Stomach smooth muscle (tissue), 2 donors: ENCODE measurements around the gene KRT37.

Experiments used
- H3K27ac ChIP-seq: one replicate; pipeline ENCODE4 v1.7.0; 2013; ENCODE audit warnings: mild to moderate bottlenecking, low read length, inconsistent platforms
- H3K27me3 ChIP-seq, 2 donors: one replicate each; pipeline ENCODE4 v1.7.0; 2013; ENCODE audit warnings: low read length in 2 of 2; ENCODE audit not compliant: insufficient read depth in 2 of 2, control insufficient read depth in 1 of 2
- H3K36me3 ChIP-seq, 2 donors: one replicate each; pipeline ENCODE4 v1.7.0; 2013; ENCODE audit warnings: low read length in 2 of 2; ENCODE audit not compliant: control insufficient read depth in 2 of 2, insufficient read depth in 2 of 2
- H3K4me1 ChIP-seq: one replicate; pipeline ENCODE4 v1.7.0; 2013; ENCODE audit warnings: low read length; ENCODE audit not compliant: control insufficient read depth, insufficient read depth
- H3K4me3 ChIP-seq, 2 donors: one replicate each; pipeline ENCODE4 v1.7.0; 2013; ENCODE audit warnings: low read length in 2 of 2
- H3K9ac ChIP-seq, 2 donors: one replicate each; pipeline ENCODE4 v1.7.0; 2013; ENCODE audit warnings: low read length in 2 of 2, mild to moderate bottlenecking in 1 of 2
- H3K9me3 ChIP-seq, 2 donors: one replicate each; pipeline ENCODE4 v1.7.0; 2013; ENCODE audit warnings: low read length in 2 of 2; ENCODE audit not compliant: control insufficient read depth in 2 of 2
- donor health status: healthy.
- donor health status: Pancreatic carcinoma.

The KRT37 gene

DNA sequence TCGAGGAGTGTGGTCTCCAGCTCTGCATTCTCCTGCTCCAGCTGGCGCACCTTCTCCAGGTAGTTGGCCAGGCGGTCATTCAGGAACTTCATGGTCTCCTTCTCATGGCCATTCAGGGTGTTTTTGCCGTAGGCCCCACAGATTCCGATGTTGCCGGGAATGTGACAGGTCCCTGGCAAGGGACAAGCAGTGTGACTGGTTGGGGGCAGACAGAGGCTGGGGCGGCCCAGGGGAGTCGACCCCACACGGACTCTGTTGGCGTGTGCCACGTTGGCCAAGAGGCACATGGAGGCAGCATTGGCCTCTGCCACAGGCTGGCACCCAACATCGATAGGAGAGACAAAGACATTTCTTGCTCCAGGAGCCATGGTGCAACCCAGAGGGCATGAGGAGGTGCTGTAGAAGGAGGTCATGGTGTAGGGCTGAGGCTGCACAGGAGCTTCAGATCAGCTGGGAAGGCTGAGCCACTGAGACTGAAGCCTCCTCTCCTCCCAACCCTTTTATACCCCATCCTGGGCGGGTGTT, at the start of gene KRT37:
TSS of gene KRT37 (minus strand) at position 475 of the 525 bp plus-strand sequence. CDS start at position 413, 62 bp downstream.
- no peaks in the 10 kb centered on the region for H3K9me3 ChIP-seq
- no peaks in the 10 kb centered on the region for H3K36me3 ChIP-seq
- no peak within 1 kb of the TSS for H3K4me3 ChIP-seq
- no peak within 1 kb of the TSS for H3K9ac ChIP-seq
- no peak within 1 kb of the TSS for H3K27ac ChIP-seq
- no peaks in the 10 kb centered on the region for H3K4me1 ChIP-seq
- no peaks in the 10 kb centered on the region for H3K27me3 ChIP-seq

- H3K9me3 ChIP-seq: peaks cover 0 to 5% of the 10 kb centered on the region in 2 donors
- no peak overlapping the region for H3K4me3 ChIP-seq
- no peaks in the 10 kb centered on the region for H3K36me3 ChIP-seq
- H3K4me1 ChIP-seq: peaks cover 3% of the 10 kb centered on the region
- no peak overlapping the region for H3K27ac ChIP-seq
- no peak overlapping the region for H3K9ac ChIP-seq
- H3K27me3 ChIP-seq: no peaks in the 10 kb centered on the region
Observed at GRCh38 chr17:41468346-41468745, 44.0 kb upstream of the KRT37 start.

GRCh38 chr17:41467561-41467960, 43.2 kb upstream of the KRT37 start:
- H3K9ac ChIP-seq: no peak overlapping the region
- H3K36me3 ChIP-seq: no peaks in the 10 kb centered on the region
- no peaks in the 10 kb centered on the region for H3K27me3 ChIP-seq
- no peak overlapping the region for H3K4me3 ChIP-seq
- H3K27ac ChIP-seq: no peak overlapping the region
- H3K9me3 ChIP-seq: peaks cover 0 to 5% of the 10 kb centered on the region in 2 donors
- peaks cover 3% of the 10 kb centered on the region for H3K4me1 ChIP-seq

DNA sequence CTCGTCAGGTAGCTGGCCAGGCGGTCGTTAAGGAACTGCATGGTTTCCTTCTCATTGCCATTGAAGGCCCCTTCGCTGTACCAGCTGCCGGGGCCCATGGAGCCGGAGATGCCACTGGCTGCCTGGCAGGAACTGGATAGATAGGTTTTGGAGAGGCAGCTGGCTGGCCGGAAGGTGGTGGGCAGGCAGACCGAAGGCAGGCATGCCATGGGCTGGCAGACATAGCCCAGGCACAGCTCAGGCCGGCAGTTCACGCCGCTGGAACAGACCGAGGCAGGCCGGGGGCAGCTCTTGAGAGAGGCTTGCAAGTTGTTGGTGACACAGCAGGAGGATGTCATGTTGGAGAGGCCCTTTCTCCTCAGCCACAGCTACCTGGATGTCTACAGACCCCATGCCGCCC, 42.6 kb upstream of the KRT37 start, which contains the start of gene KRT32:
TSS of gene KRT32 (minus strand) at position 399 of the 400 bp plus-strand sequence. CDS start at position 338, 61 bp downstream.
- Histone ChIP-seq H3K4me3 (no peak within 1 kb of the TSS), H3K9me3 (peaks cover 0 to 4% of the 10 kb centered on the region in 2 donors), H3K36me3 (no peaks in the 10 kb centered on the region), H3K9ac (no peak within 1 kb of the TSS), H3K4me1 (peaks cover 3% of the 10 kb centered on the region), H3K27ac (no peak within 1 kb of the TSS), H3K27me3 (no peaks in the 10 kb centered on the region)

GRCh38 chr17:41464682-41465081, 40.3 kb upstream of the KRT37 start:
- Histone ChIP-seq H3K4me3 (no peak overlapping the region), H3K9me3 (no peaks in the 10 kb centered on the region), H3K9ac (no peak overlapping the region), H3K4me1 (peaks cover 3% of the 10 kb centered on the region), H3K27me3 (no peaks in the 10 kb centered on the region), H3K27ac (no peak overlapping the region), H3K36me3 (no peaks in the 10 kb centered on the region)

DNA sequence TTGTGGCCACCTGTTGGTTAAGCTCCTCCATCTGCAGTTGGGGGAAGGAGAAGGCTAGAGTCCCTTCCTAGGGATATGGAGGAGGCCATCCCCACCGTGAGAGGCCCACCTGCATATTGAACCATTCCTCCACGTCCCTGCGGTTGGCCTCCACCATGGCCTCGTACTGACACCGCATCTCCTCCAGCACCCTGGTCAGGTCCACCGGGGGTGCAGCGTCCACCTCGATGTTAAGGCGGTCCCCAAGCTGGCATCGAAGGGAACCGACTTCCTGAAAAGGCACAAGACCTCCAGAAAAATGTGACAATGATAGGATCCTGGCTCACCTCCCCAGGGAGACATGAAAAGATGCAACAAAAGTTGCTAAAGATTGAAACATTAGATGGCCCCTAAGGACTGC, 39.8 kb upstream of the KRT37 start:
- Histone ChIP-seq H3K9ac (no peak overlapping the region), H3K27me3 (no peaks in the 10 kb centered on the region), H3K27ac (no peak overlapping the region), H3K36me3 (no peaks in the 10 kb centered on the region), H3K9me3 (no peaks in the 10 kb centered on the region), H3K4me3 (no peak overlapping the region), H3K4me1 (peaks cover 3% of the 10 kb centered on the region)

GRCh38 chr17:41463746-41464145, 39.4 kb upstream of the KRT37 start:
- H3K9ac ChIP-seq: no peak overlapping the region
- H3K9me3 ChIP-seq: no peaks in the 10 kb centered on the region
- no peaks in the 10 kb centered on the region for H3K36me3 ChIP-seq
- H3K4me3 ChIP-seq: no peak overlapping the region
- H3K27me3 ChIP-seq: no peaks in the 10 kb centered on the region
- H3K4me1 ChIP-seq: peaks cover 3% of the 10 kb centered on the region
- no peak overlapping the region for H3K27ac ChIP-seq

DNA sequence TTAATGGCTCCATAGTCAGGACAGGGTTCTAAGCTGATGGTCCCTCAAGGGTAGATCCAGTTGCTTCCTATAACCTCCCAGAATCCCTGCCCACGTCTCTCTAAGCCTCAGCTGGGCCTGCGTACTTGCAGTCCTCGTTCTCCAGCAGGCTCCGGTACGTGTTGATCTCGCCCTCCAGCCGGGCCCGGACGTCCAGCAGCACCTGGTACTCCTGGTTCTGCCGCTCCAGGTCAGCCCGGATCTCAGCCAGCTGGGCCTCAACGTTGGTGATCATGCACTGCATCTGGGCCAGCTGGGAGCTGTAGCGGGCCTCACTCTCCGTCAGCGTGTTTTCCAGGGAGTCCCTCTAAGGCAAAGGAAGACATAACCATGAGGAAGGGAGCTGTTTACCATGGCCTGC, 38.3 kb upstream of the KRT37 start:
- H3K9ac ChIP-seq: no peak overlapping the region
- no peaks in the 10 kb centered on the region for H3K36me3 ChIP-seq
- H3K4me3 ChIP-seq: no peak overlapping the region
- H3K27ac ChIP-seq: no peak overlapping the region
- no peaks in the 10 kb centered on the region for H3K27me3 ChIP-seq
- no peaks in the 10 kb centered on the region for H3K9me3 ChIP-seq
- peaks cover 3% of the 10 kb centered on the region for H3K4me1 ChIP-seq

DNA sequence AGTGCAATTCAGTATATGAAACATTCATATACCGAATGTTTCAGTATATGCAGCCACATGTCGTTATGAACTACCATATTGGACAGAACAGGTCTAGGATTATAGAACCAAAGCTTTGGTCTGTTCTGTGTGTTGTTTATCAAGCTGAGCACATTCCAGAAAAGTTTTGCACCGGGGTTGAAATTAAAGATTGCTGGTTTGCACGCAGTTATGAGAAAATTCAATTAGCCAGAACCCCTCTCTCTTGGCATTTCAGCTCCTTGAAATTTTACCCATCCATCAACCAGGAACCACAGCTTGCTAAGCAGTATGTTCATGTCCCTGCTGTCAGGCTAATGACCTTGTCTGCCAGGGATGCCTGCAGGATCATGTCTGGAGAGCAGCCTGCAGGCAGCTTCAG, 33.3 kb upstream of the KRT37 start:
- no peak overlapping the region for H3K27ac ChIP-seq
- peaks cover 0 to 2% of the 10 kb centered on the region in 2 donors for H3K27me3 ChIP-seq
- H3K4me3 ChIP-seq: no peak overlapping the region
- no peaks in the 10 kb centered on the region for H3K36me3 ChIP-seq
- no peaks in the 10 kb centered on the region for H3K4me1 ChIP-seq
- no peaks in the 10 kb centered on the region for H3K9me3 ChIP-seq
- no peak overlapping the region for H3K9ac ChIP-seq

GRCh38 chr17:41456204-41456603, 31.8 kb upstream of the KRT37 start:
- Histone ChIP-seq H3K36me3 (no peaks in the 10 kb centered on the region), H3K27me3 (peaks cover 0 to 2% of the 10 kb centered on the region in 2 donors), H3K27ac (no peak overlapping the region), H3K4me3 (no peak overlapping the region), H3K9me3 (peaks cover under 1 to 4% of the 10 kb centered on the region in 2 donors), H3K4me1 (no peaks in the 10 kb centered on the region), H3K9ac (no peak overlapping the region)

DNA sequence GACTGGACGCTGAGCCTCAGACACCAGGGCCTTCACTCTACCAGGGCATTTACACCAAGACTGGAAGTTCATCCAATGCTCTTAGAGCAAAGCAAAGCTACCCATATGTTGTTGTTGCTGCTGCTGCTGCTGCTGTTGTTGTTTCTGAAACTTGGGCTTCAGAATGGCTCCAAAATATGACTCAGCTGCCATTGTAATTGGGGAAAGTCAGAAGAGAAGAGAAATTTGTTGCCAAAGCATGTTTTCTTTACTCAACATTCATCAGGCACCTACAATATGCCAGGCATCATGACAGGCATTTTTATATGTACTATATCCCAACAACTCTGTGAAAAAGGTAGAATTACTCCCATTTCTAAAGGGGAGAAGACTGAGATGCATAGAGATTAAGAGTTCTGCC, 30.9 kb upstream of the KRT37 start:
- Histone ChIP-seq H3K27me3 (peaks cover 0 to 2% of the 10 kb centered on the region in 2 donors), H3K4me1 (no peaks in the 10 kb centered on the region), H3K9ac (no peak overlapping the region), H3K27ac (no peak overlapping the region), H3K9me3 (peaks cover 2 to 4% of the 10 kb centered on the region in 2 donors), H3K36me3 (no peaks in the 10 kb centered on the region), H3K4me3 (no peak overlapping the region)
